HG02870 (cell line): ENCODE data around the gene CCDC34.
A peak's percentile ranks its signal among the peaks of the same experiment; 100 is the strongest.

Source experiments
- ATAC-seq: cut with Tn5 transposase; IDR thresholded peaks from one replicate; pipeline ENCODE4 v1.9.1; 2021; ENCODE audit warnings: mild to moderate bottlenecking, moderate library complexity; ENCODE audit not compliant: unreplicated experiment

Gene CCDC34

GRCh38 chr11:27362749-27363575 is at the start of gene CCDC34:
Gene CCDC34, minus strand, starts transcription at chr11:27363215. Its CDS starts 21 bp downstream, at chr11:27363194.
- peak; percentile 99 for ATAC-seq

- ATAC-seq, result no peak
Observed at GRCh38 chr11:27412192-27412691, 49.2 kb upstream of the CCDC34 start.

- no peak for ATAC-seq
Observed at GRCh38 chr11:27411328-27411727, 48.3 kb upstream of the CCDC34 start.

GRCh38 chr11:27410272-27410671 is 47.3 kb upstream of the CCDC34 start:
- ATAC-seq, result no peak

GRCh38 chr11:27409742-27410141 is 46.7 kb upstream of the CCDC34 start:
- ATAC-seq, result no peak

GRCh38 chr11:27409049-27409448 is 46.0 kb upstream of the CCDC34 start:
- no peak for ATAC-seq

- no peak for ATAC-seq
Observed at GRCh38 chr11:27408246-27408800, 45.3 kb upstream of the CCDC34 start.

GRCh38 chr11:27406498-27407354 is 43.7 kb upstream of the CCDC34 start:
- no peak for ATAC-seq

- no peak for ATAC-seq
Observed at GRCh38 chr11:27405134-27405533, 42.1 kb upstream of the CCDC34 start.

- ATAC-seq, result no peak
Observed at GRCh38 chr11:27404427-27404826, 41.4 kb upstream of the CCDC34 start.

GRCh38 chr11:27403195-27403594 is 40.2 kb upstream of the CCDC34 start:
- no peak for ATAC-seq

- no peak for ATAC-seq
Observed at GRCh38 chr11:27402450-27402849, 39.4 kb upstream of the CCDC34 start.

GRCh38 chr11:27401833-27402316 is 38.9 kb upstream of the CCDC34 start:
- no peak for ATAC-seq

- ATAC-seq, result no peak
Observed at GRCh38 chr11:27401280-27401832, 38.3 kb upstream of the CCDC34 start.

- no peak for ATAC-seq
Observed at GRCh38 chr11:27398400-27398770, 35.4 kb upstream of the CCDC34 start.

GRCh38 chr11:27397624-27398399 is 34.8 kb upstream of the CCDC34 start:
- ATAC-seq, result no peak

- no peak for ATAC-seq
Observed at GRCh38 chr11:27396259-27396839, 33.3 kb upstream of the CCDC34 start.

- no peak for ATAC-seq
Observed at GRCh38 chr11:27395556-27396258, 32.7 kb upstream of the CCDC34 start.

GRCh38 chr11:27394781-27395228 is 31.8 kb upstream of the CCDC34 start:
- no peak for ATAC-seq
